GM12878 (cell line): ENCODE data around the gene MSI2. TPM values are rescaled to one million over a fixed set of nuclear protein-coding genes. Genes with fewer than 3 reads are reported as not detected.

Experiments used
- ASH2L ChIP-seq: fragments of 300-600, 200-600 bp; sonication (generic); IDR thresholded peaks from 2 replicates; pipeline ENCODE4 v1.6.1; 2017; ENCODE audit warnings: low read depth, mild to moderate bottlenecking, borderline replicate concordance
- BHLHE40 ChIP-seq, 2 experiments: fragments of 450-650 bp in 1 of 2; IDR thresholded peaks; 2 replicates each; pipeline ENCODE4 v1.6.1; 2011 to 2017; ENCODE audit warnings: low read depth in 2 of 2, borderline replicate concordance in 1 of 2, improper control_type of control experiment in 1 of 2, low read length in 1 of 2, mild to moderate bottlenecking in 1 of 2
- CBX5 ChIP-seq: sonication (generic); IDR thresholded peaks from 2 replicates; pipeline ENCODE4 v1.6.1; 2016; ENCODE audit warnings: low read depth, moderate library complexity, mild to moderate bottlenecking, inconsistent platforms
- CREM ChIP-seq: IDR thresholded peaks from 2 replicates; pipeline ENCODE4 v1.6.1; 2014; ENCODE audit warnings: antibody characterized with exemption, low read depth
- MEF2A ChIP-seq: IDR thresholded peaks from 2 replicates; pipeline ENCODE4 v1.6.1; 2011; ENCODE audit warnings: low read depth, mild to moderate bottlenecking, low read length, moderate library complexity; ENCODE audit not compliant: insufficient read depth
- NFYA ChIP-seq: IDR thresholded peaks from 2 replicates; pipeline ENCODE4 v1.6.1; 2011; ENCODE audit warnings: low read depth, mild to moderate bottlenecking, low read length, improper control_type of control experiment, borderline replicate concordance
- NR2C2 ChIP-seq: IDR thresholded peaks from 2 replicates; pipeline ENCODE4 v1.6.1; 2011; ENCODE audit warnings: borderline replicate concordance, low read depth; ENCODE audit not compliant: control insufficient read depth, insufficient read length
- PAX8 ChIP-seq: fragments of 450-650 bp; IDR thresholded peaks from 2 replicates; pipeline ENCODE4 v1.6.1; 2017; ENCODE audit warnings: mild to moderate bottlenecking, moderate library complexity
- RAD21 ChIP-seq: IDR thresholded peaks from 2 replicates; pipeline ENCODE4 v1.6.1; 2011; ENCODE audit warnings: mild to moderate bottlenecking, low read depth, low read length, moderate library complexity; ENCODE audit not compliant: insufficient read depth
- RB1 ChIP-seq: fragments of 450-650 bp; formaldehyde crosslinking; IDR thresholded peaks from 2 replicates; pipeline ENCODE4 v1.6.1; 2017; ENCODE audit warnings: mild to moderate bottlenecking, borderline replicate concordance
- SMC3 ChIP-seq: IDR thresholded peaks from 2 replicates; pipeline ENCODE4 v1.6.1; 2011; ENCODE audit warnings: low read length, improper control_type of control experiment, borderline replicate concordance
- TBL1XR1 ChIP-seq: IDR thresholded peaks from 2 replicates; pipeline ENCODE4 v1.6.1; 2012; ENCODE audit warnings: low read depth, low read length, improper control_type of control experiment
- polyA plus RNA-seq, 11 experiments: library from polyadenylated mRNA; depleted of rRNA in 4 of 11; unstranded in 6 of 11; stranded (reverse) in 5 of 11; fragments of >200 nt; fragmentation: Nextera tagmentation in 4 of 11; fragmentation: Illumina TruSeq in 1 of 11; extraction: Ambion mirVana in 4 of 11; extraction: Trizol in 1 of 11; gene quantifications; 1 replicate in 1 of 11; 2 replicates in 10 of 11; pipeline versions ENCODE4 v1.2.1 to v1.2.3, GENCODE V29; 2011 to 2016; ENCODE audit warnings: inconsistent platforms in 2 of 11, missing spikeins in 2 of 11, low read depth in 1 of 11
- total RNA-seq, 4 experiments: library from RNA; depleted of rRNA in 3 of 4; stranded (reverse); fragments of >200 nt in 3 of 4; fragmentation: Illumina TruSeq in 1 of 4; extraction: Trizol in 1 of 4; gene quantifications; 2 replicates each; pipeline versions ENCODE4 v1.2.1 to v1.2.3, GENCODE V29; 2013 to 2021
- TF ChIP-seq, protein P1 (sequence below): fragments of 150-350 bp; IDR thresholded peaks from 2 replicates; pipeline ENCODE4 v1.6.1; 2016; ENCODE audit warnings: low read depth, low read length
- TF ChIP-seq, protein P2 (sequence below): fragments of 450-650 bp; IDR thresholded peaks from 2 replicates; pipeline ENCODE4 v1.6.1; 2016; ENCODE audit warnings: mild to moderate bottlenecking, moderate library complexity, borderline replicate concordance
- TF ChIP-seq, protein P3 (sequence below): IDR thresholded peaks from 2 replicates; pipeline ENCODE4 v1.6.1; 2012; ENCODE audit warnings: low read length, inconsistent platforms
- TF ChIP-seq, protein P4 (sequence below): fragments of 450-650 bp; formaldehyde crosslinking; IDR thresholded peaks from 2 replicates; pipeline ENCODE4 v1.5.0; 2022; ENCODE audit warnings: mild to moderate bottlenecking, missing genetic modification characterization

Gene MSI2
- total and polyA plus RNA-seq, 10 of the 15 experiments (the other 5 are each of a cell fraction or from before 2014, with no cell fraction given), result 6.1 to 76.1 (median 42.0) TPM

DNA sequence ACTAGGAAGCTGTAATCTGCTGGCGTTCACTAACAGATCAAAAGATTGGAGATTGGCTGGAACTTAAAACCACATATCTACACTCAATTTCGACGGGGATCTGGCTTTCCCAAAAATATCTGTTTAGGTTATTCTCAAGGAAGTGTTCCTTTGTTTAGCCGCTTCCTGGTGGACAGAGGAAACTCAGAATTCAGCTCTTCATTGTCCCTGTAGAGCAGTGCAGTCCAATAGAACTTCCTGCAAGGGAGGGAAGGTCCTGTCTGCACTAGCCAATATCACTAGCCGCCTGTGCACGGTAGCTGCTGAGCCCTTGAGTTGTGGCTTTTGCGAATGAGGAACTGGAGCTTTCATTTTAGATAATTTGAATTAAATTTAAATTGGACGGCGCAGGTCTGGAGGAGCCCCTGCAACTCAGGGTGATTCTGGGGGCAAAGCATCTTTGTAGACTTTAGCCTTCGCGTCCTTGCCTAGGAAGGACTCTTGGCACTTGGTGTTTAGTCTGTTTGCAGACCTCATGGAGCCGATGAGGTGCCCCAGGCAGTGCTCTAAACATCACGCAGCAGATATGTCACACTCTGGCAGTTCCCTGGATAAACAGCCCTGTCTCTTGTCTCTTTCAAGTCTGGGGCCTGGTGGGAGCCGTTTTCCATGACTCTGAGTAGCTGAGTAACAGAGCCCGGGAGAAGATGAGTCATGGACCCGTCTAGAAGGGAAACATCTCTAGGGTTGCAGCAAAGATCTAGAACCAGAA lies 366.5 kb downstream of the MSI2 start (continued):
- TF ChIP-seq, protein P1, sequence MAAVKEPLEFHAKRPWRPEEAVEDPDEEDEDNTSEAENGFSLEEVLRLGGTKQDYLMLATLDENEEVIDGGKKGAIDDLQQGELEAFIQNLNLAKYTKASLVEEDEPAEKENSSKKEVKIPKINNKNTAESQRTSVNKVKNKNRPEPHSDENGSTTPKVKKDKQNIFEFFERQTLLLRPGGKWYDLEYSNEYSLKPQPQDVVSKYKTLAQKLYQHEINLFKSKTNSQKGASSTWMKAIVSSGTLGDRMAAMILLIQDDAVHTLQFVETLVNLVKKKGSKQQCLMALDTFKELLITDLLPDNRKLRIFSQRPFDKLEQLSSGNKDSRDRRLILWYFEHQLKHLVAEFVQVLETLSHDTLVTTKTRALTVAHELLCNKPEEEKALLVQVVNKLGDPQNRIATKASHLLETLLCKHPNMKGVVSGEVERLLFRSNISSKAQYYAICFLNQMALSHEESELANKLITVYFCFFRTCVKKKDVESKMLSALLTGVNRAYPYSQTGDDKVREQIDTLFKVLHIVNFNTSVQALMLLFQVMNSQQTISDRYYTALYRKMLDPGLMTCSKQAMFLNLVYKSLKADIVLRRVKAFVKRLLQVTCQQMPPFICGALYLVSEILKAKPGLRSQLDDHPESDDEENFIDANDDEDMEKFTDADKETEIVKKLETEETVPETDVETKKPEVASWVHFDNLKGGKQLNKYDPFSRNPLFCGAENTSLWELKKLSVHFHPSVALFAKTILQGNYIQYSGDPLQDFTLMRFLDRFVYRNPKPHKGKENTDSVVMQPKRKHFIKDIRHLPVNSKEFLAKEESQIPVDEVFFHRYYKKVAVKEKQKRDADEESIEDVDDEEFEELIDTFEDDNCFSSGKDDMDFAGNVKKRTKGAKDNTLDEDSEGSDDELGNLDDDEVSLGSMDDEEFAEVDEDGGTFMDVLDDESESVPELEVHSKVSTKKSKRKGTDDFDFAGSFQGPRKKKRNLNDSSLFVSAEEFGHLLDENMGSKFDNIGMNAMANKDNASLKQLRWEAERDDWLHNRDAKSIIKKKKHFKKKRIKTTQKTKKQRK, result no peak
- TF ChIP-seq CREM (peak; percentile 27; the same call in 1 of the 2 replicates), SMC3 (peak; percentile 7; the same call in 1 of the 2 replicates), MEF2A (0 out of 2 replicates have a peak, but pooled peaks have one; percentile 22), RB1 (no peak), ASH2L (no peak), BHLHE40 (IDR thresholded peaks at IDR 0.05; ENCODE audit: borderline replicate concordance in 1 of 2, low read depth in 2 of 2, low read length in 1 of 2) (peak; percentile 30 to 57; a peak in 1 of 4 replicates), RAD21 (no peak), CBX5 (peak; percentile 82; the same call in 1 of the 2 replicates), NFYA (no peak), NR2C2 (no peak), TBL1XR1 (no peak), PAX8 (no peak)
- TF ChIP-seq, protein P2, sequence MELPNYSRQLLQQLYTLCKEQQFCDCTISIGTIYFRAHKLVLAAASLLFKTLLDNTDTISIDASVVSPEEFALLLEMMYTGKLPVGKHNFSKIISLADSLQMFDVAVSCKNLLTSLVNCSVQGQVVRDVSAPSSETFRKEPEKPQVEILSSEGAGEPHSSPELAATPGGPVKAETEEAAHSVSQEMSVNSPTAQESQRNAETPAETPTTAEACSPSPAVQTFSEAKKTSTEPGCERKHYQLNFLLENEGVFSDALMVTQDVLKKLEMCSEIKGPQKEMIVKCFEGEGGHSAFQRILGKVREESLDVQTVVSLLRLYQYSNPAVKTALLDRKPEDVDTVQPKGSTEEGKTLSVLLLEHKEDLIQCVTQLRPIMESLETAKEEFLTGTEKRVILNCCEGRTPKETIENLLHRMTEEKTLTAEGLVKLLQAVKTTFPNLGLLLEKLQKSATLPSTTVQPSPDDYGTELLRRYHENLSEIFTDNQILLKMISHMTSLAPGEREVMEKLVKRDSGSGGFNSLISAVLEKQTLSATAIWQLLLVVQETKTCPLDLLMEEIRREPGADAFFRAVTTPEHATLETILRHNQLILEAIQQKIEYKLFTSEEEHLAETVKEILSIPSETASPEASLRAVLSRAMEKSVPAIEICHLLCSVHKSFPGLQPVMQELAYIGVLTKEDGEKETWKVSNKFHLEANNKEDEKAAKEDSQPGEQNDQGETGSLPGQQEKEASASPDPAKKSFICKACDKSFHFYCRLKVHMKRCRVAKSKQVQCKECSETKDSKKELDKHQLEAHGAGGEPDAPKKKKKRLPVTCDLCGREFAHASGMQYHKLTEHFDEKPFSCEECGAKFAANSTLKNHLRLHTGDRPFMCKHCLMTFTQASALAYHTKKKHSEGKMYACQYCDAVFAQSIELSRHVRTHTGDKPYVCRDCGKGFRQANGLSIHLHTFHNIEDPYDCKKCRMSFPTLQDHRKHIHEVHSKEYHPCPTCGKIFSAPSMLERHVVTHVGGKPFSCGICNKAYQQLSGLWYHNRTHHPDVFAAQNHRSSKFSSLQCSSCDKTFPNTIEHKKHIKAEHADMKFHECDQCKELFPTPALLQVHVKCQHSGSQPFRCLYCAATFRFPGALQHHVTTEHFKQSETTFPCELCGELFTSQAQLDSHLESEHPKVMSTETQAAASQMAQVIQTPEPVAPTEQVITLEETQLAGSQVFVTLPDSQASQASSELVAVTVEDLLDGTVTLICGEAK, result no peak
- TF ChIP-seq, protein P3, sequence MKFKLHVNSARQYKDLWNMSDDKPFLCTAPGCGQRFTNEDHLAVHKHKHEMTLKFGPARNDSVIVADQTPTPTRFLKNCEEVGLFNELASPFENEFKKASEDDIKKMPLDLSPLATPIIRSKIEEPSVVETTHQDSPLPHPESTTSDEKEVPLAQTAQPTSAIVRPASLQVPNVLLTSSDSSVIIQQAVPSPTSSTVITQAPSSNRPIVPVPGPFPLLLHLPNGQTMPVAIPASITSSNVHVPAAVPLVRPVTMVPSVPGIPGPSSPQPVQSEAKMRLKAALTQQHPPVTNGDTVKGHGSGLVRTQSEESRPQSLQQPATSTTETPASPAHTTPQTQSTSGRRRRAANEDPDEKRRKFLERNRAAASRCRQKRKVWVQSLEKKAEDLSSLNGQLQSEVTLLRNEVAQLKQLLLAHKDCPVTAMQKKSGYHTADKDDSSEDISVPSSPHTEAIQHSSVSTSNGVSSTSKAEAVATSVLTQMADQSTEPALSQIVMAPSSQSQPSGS, result no peak
- TF ChIP-seq, protein P4, sequence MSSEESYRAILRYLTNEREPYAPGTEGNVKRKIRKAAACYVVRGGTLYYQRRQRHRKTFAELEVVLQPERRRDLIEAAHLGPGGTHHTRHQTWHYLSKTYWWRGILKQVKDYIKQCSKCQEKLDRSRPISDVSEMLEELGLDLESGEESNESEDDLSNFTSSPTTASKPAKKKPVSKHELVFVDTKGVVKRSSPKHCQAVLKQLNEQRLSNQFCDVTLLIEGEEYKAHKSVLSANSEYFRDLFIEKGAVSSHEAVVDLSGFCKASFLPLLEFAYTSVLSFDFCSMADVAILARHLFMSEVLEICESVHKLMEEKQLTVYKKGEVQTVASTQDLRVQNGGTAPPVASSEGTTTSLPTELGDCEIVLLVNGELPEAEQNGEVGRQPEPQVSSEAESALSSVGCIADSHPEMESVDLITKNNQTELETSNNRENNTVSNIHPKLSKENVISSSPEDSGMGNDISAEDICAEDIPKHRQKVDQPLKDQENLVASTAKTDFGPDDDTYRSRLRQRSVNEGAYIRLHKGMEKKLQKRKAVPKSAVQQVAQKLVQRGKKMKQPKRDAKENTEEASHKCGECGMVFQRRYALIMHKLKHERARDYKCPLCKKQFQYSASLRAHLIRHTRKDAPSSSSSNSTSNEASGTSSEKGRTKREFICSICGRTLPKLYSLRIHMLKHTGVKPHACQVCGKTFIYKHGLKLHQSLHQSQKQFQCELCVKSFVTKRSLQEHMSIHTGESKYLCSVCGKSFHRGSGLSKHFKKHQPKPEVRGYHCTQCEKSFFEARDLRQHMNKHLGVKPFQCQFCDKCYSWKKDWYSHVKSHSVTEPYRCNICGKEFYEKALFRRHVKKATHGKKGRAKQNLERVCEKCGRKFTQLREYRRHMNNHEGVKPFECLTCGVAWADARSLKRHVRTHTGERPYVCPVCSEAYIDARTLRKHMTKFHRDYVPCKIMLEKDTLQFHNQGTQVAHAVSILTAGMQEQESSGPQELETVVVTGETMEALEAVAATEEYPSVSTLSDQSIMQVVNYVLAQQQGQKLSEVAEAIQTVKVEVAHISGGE (CRISPR knock-in tag), result no peak
